Fibroblast of the aortic adventitia (primary cell): Measurements from ENCODE around the gene PDK4. TPM values are rescaled to one million over a fixed set of nuclear protein-coding genes. Genes with fewer than 3 reads are reported as not detected.

Experiments
- DNase-seq: peaks from one replicate; pipeline ENCODE4 v3.0.0-alpha.2; 2010; ENCODE audit warnings: low read depth
- H3K4me3 ChIP-seq: 2 replicates; pipeline ENCODE4 v1.5.1; 2011; ENCODE audit warnings: low read depth, mild to moderate bottlenecking, control low read depth, low read length, moderate library complexity
- total RNA-seq: library from RNA; depleted of rRNA; stranded (reverse); fragments of >200 nt; gene quantifications from 2 replicates; pipeline ENCODE4 v1.2.3, GENCODE V29; 2012; ENCODE audit warnings: low replicate concordance
- TF ChIP-seq, protein P1 (sequence below): IDR thresholded peaks from 2 replicates; pipeline ENCODE4 v1.5.1; 2011; ENCODE audit warnings: mild to moderate bottlenecking, low read length, control low read depth, inconsistent platforms; ENCODE audit not compliant: insufficient read depth

The PDK4 gene
- total RNA-seq, 1 donor: 0.72 TPM

DNA sequence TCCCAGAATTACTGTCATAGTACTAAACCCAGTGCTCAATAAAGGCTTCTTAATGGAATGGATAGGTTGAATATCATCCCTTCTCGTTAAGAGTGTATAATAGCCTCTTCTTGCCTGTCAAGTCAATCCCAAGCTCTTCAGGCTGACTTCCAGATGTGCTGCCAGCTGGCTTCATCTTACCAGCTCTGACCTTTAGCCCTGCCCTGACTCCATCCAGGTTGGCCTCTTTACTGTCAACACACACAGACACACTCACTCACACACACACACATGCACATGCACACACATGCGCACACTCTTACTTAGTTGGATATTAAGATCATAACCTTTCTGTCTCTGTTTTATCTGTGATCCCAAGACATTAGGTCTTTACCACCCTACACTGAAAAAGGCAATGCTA lies 61.5 kb downstream of the PDK4 start:
- no peak for DNase-seq
- H3K4me3 ChIP-seq: no peak overlapping the region
- TF ChIP-seq, protein P1, sequence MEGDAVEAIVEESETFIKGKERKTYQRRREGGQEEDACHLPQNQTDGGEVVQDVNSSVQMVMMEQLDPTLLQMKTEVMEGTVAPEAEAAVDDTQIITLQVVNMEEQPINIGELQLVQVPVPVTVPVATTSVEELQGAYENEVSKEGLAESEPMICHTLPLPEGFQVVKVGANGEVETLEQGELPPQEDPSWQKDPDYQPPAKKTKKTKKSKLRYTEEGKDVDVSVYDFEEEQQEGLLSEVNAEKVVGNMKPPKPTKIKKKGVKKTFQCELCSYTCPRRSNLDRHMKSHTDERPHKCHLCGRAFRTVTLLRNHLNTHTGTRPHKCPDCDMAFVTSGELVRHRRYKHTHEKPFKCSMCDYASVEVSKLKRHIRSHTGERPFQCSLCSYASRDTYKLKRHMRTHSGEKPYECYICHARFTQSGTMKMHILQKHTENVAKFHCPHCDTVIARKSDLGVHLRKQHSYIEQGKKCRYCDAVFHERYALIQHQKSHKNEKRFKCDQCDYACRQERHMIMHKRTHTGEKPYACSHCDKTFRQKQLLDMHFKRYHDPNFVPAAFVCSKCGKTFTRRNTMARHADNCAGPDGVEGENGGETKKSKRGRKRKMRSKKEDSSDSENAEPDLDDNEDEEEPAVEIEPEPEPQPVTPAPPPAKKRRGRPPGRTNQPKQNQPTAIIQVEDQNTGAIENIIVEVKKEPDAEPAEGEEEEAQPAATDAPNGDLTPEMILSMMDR: no peak

Other genes with a start within 250 kb of the PDK4 start
- 0.82 TPM in 1 of 2 replicates, not detected in the other for gene PON3, start 200.1 kb downstream of the PDK4 start, total RNA-seq
- 30.0 and 52.5 TPM in 2 replicates for gene PON2, start 161.5 kb downstream of the PDK4 start, total RNA-seq
- gene ASB4, start 110.6 kb downstream of the PDK4 start, total RNA-seq: not detected in 2 replicates
- gene DYNC1I1, start 176.0 kb upstream of the PDK4 start, total RNA-seq: 0.54 and 9.9 TPM in 2 replicates